Right forelimb (tissue), 1 donor: ENCODE measurements around the gene PARS2.

Source experiments
- DNase-seq: peaks from one replicate; pipeline ENCODE4 v3.0.0-alpha.2; 2018

Gene PARS2

DNA sequence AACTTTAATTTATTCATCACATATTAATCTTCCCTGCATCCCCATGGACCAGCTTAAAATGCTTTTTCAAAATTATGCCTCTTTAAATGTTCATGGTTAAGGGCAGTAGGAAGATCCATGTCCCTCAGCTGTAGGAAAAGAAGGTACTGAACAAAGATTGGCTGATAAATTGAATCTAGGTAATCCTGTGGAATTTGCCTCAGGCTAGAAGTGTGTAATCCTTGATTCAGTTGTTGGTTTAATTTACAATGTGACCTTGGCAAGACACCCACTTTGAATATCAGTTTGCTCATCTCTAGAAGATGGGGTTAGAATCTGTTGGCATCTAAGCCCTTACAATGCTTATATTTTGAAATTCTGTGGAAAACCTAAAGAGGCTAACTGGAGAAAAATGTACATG, 42.6 kb downstream of the PARS2 start:
- DNase-seq, result no peak

- DNase-seq, result no peak
These were observed 47.9 kb downstream of the PARS2 start for GRCh38 chr1:54716299-54717047.

DNA sequence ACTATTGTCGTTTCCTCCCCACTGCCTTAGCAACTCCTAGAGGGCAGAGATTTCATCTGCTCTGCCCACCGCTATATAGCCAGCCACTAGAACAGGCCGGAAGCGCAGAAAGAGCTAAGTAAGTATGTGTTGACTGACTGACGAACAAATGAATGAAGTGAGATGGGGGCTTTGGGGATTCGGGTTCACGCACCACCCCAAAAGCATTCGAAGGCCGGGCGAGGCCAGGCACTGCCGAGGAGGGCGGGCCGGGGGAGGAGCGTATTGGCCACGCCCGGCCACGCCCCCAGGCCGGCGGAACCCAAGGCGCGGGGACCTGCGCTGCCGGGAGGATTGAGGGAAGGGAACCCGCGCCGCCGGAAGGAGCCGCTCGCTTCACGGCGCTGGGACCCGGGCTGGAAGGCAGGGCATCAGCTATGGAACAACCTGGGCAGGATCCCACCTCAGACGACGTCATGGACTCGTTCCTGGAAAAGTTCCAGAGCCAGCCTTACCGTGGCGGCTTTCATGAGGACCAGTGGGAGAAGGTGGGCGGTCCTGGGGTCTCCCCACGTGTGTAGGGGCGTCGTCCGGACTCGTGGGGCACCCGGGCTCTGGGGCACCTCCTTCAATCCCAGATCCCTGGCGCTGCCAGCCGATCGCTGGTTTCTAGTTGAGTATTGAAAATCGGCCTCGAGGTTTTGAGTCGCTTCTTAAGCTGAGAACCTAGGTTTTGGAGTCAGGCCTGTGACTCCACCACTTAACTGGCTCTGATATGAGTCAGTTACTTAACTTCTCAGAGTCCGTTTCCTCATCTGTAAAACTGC, 48.6 kb downstream of the PARS2 start, which contains the start of gene TTC4:
TTC4 (plus strand) TSS at position 369 of the 806 bp plus-strand sequence; CDS start at position 417, 48 bp downstream.
- peak; percentile 92 for DNase-seq

GRCh38 chr1:54714881-54715492, 49.3 kb downstream of the PARS2 start:
- no peak for DNase-seq

GRCh38 chr1:54711536-54711935, 52.8 kb downstream of the PARS2 start:
- no peak for DNase-seq

- DNase-seq, result no peak
These were observed 53.5 kb downstream of the PARS2 start for GRCh38 chr1:54710841-54711240.

GRCh38 chr1:54710434-54710833, 53.9 kb downstream of the PARS2 start:
- DNase-seq, result no peak

DNA sequence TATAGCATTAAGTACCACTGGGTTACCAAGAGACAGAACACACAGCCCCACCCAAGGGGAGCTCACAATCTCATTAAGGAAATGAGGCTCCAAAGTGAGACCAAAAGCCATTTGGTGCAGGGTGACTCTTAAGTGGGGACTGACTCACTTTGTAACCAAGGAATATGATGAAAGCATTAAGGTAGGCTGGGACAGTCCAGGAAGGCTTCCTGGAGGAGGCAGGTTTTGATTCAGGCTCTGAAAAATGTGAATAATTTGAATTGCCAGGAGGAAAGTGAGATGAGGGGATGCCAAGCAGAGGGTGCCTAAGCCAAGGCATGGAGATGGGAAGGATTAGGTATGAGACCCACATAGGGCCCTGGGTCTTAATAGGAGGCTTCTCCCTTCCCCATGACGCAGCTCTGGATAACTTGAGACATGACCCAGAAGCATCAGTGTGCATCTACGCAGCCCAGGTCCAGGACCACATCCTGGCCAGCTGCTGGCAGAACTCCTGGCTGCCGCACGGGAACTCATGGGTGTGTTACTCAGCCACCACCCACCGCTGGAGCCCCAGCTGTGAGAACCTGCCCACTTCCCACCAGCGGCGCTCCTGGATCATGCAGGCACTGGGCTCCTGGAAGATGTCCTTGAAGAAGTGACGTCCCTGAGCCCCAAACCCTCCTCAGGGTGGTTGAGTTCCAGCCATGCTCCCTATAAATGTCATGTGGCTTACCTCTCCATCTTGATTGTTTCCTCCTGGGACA, 54.6 kb downstream of the PARS2 start:
- DNase-seq, result no peak

DNA sequence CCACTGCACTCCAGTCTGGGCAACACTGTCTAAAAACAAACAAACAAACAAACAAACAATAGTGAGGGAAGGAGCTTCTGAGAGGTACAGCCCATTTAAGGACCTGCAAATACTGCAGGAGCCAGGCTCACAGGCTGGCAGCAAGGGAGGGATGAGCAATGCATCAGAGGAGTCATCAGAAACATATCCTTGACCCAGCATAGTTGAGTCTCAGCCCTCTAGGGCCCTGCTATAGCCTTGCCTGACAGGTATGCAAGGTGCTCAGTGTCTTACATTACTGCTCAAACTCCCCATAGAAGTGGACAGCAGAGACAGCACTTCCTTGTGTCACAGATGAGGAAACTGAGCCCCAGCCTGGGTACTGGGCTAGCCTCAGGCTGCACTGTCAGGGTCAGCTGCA, 55.9 kb downstream of the PARS2 start:
- DNase-seq, result no peak
